ENCODE data around the gene GPR157.

Gene GPR157

DNA sequence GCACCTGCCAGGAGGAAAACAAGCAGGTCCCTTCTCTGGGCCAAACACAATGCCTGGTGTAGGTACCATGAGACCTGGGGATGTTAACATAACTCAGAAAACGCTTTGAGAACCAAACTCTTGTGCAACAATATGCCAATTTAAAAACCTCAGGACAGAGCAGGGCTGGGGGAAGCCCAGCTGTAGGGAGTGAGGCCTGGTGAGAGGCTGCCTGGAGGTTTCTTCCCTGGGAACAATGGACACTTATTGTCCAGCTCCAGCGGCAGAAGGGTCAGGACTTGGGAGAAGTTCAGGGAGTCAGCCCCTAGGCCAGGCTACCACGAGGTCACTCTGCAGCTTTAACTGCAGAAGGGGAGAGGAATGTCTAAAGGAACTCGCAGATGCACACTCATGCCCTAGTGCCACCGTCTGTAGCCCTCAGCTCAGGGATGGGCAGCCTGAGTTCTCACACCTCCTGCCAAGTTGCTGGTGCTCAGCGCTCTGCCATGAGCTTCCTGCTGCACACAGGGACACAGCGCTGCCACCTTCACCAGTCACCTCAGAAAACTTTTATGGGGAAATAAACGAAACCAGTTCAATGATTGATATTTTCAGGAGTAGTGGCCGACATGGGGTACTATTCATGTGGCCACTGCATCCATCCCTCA lies 8.5 kb downstream of the GPR157 start:
- Histone ChIP-seq H3K27ac (ENCODE audit: low read depth, low read length) (no peak overlapping the region), H3K9ac (ENCODE audit: low read depth in 1 of 2, low read length in 2 of 2) (no peak overlapping the region), H3K4me1 (ENCODE audit: control insufficient read depth in 1 of 2, insufficient read depth in 2 of 2, low read length in 2 of 2) (peaks cover 4 to 6% of the 10 kb centered on the region in 2 donors), H3K9me3 (ENCODE audit: control insufficient read depth in 1 of 2, low read length in 2 of 2) (no peaks in the 10 kb centered on the region), H3K36me3 (ENCODE audit: control insufficient read depth in 1 of 2, insufficient read depth in 2 of 2, low read length in 2 of 2) (peaks cover 0 to 8% of the 10 kb centered on the region in 2 donors), H3K4me3 (ENCODE audit: low read depth in 1 of 2, low read length in 2 of 2) (no peak overlapping the region), H3K27me3 (ENCODE audit: control insufficient read depth in 1 of 2, insufficient read depth in 2 of 2, low read length in 2 of 2) (no peaks in the 10 kb centered on the region)

DNA sequence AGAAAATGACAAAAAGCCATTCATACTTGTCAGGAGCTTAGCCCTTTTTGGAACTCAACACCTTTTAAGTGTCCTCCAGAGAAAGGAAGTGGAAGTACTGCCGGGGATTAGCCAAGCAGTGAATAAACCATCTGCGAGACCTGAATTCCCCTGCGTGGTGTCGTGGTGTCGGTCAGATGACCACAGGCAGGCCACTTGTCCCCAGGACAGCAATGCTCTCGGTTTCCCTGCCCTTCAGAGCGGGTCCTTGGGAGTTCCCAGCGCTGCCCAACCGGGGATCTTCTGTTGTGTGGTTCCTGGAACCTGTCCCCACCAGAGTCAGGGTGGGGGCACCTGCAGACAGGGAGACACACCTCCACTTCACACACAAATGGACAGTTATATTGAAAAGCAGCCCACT lies 9.2 kb downstream of the GPR157 start:
- no peaks in the 10 kb centered on the region for H3K9me3 ChIP-seq (ENCODE audit: control insufficient read depth in 1 of 2, low read length in 2 of 2)
- no peaks in the 10 kb centered on the region for H3K27me3 ChIP-seq (ENCODE audit: control insufficient read depth in 1 of 2, insufficient read depth in 2 of 2, low read length in 2 of 2)
- no peak overlapping the region for H3K27ac ChIP-seq (ENCODE audit: low read depth, low read length)
- H3K4me3 ChIP-seq (ENCODE audit: low read depth in 1 of 2, low read length in 2 of 2), result no peak overlapping the region
- H3K9ac ChIP-seq (ENCODE audit: low read depth in 1 of 2, low read length in 2 of 2), result no peak overlapping the region
- H3K36me3 ChIP-seq (ENCODE audit: control insufficient read depth in 1 of 2, insufficient read depth in 2 of 2, low read length in 2 of 2), result peaks cover 0 to 8% of the 10 kb centered on the region in 2 donors
- H3K4me1 ChIP-seq (ENCODE audit: control insufficient read depth in 1 of 2, insufficient read depth in 2 of 2, low read length in 2 of 2), result peaks cover 8% of the 10 kb centered on the region in 2 donors

DNA sequence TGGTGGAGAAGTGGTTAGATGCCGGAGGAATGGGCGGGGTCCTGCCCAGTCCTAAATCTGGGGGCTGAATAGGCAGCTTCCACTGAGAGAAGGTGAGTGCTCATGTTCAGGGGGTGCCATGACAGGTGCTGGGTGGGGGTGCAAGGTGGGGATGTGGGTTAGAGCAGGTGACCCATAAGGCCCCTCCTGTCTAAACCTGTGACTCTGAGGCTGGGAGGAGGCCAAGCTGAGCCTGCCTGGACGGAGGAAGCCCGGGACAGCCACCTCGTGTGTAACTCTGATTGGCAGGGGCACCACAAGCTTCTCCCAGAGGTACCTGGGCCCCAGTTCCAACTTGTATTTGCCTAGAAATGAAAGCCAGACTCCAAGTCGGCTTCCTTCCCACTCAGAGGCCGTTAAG lies 10.7 kb downstream of the GPR157 start:
- Histone ChIP-seq H3K27ac (ENCODE audit: low read depth, low read length) (no peak overlapping the region), H3K27me3 (ENCODE audit: control insufficient read depth in 1 of 2, insufficient read depth in 2 of 2, low read length in 2 of 2) (no peaks in the 10 kb centered on the region), H3K4me1 (ENCODE audit: control insufficient read depth in 1 of 2, insufficient read depth in 2 of 2, low read length in 2 of 2) (peaks cover 11 to 20% of the 10 kb centered on the region in 2 donors), H3K9ac (ENCODE audit: low read depth in 1 of 2, low read length in 2 of 2) (no peak overlapping the region), H3K9me3 (ENCODE audit: control insufficient read depth in 1 of 2, low read length in 2 of 2) (no peaks in the 10 kb centered on the region), H3K4me3 (ENCODE audit: low read depth in 1 of 2, low read length in 2 of 2) (no peak overlapping the region), H3K36me3 (ENCODE audit: control insufficient read depth in 1 of 2, insufficient read depth in 2 of 2, low read length in 2 of 2) (peaks cover 0 to 8% of the 10 kb centered on the region in 2 donors)

DNA sequence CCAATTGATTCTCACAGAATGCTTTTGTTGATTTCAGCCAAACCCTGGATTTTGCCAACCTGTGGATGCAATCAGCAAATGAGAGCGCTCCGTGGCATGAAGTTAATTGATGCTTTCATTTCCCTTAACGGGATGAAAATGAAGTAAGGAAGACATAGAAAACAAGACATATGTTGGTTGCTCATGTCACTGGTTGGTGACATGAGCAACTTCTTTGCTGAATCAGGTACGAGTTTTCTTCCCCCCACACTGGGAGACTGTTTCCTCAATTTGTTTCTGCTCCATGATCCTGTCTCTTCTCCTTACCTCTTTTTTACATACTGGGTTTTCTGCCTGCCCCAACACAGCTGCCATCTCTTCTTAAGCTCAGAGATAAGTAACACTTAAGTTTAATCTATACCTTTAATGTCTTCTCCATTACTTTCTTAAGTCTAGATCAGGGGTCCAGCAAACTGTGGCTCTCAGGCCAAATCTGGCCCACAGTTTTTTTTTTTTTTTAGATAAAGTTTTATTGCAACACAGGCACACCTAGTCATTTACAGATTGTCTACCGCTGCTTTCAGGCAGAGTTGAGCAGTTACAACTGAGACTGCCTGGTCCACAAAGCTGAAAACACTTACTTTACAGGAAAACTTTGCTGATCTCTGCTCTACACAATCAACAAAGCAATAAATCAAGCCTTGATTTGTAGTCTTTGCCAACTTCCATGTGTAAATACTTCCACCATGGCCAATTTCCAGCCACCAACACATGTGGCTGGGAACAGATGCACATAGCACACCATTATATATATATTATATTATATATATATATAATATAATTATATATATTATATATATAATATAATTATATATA lies 13.3 kb downstream of the GPR157 start:
- H3K27ac ChIP-seq (ENCODE audit: low read depth, low read length), result no peak overlapping the region
- H3K9me3 ChIP-seq (ENCODE audit: control insufficient read depth in 1 of 2, low read length in 2 of 2), result no peaks in the 10 kb centered on the region
- no peaks in the 10 kb centered on the region for H3K27me3 ChIP-seq (ENCODE audit: control insufficient read depth in 1 of 2, insufficient read depth in 2 of 2, low read length in 2 of 2)
- no peak overlapping the region for H3K9ac ChIP-seq (ENCODE audit: low read depth in 1 of 2, low read length in 2 of 2)
- peaks cover 12 to 29% of the 10 kb centered on the region in 2 donors for H3K4me1 ChIP-seq (ENCODE audit: control insufficient read depth in 1 of 2, insufficient read depth in 2 of 2, low read length in 2 of 2)
- no peak overlapping the region for H3K4me3 ChIP-seq (ENCODE audit: low read depth in 1 of 2, low read length in 2 of 2)
- peaks cover 0 to 6% of the 10 kb centered on the region in 2 donors for H3K36me3 ChIP-seq (ENCODE audit: control insufficient read depth in 1 of 2, insufficient read depth in 2 of 2, low read length in 2 of 2)

DNA sequence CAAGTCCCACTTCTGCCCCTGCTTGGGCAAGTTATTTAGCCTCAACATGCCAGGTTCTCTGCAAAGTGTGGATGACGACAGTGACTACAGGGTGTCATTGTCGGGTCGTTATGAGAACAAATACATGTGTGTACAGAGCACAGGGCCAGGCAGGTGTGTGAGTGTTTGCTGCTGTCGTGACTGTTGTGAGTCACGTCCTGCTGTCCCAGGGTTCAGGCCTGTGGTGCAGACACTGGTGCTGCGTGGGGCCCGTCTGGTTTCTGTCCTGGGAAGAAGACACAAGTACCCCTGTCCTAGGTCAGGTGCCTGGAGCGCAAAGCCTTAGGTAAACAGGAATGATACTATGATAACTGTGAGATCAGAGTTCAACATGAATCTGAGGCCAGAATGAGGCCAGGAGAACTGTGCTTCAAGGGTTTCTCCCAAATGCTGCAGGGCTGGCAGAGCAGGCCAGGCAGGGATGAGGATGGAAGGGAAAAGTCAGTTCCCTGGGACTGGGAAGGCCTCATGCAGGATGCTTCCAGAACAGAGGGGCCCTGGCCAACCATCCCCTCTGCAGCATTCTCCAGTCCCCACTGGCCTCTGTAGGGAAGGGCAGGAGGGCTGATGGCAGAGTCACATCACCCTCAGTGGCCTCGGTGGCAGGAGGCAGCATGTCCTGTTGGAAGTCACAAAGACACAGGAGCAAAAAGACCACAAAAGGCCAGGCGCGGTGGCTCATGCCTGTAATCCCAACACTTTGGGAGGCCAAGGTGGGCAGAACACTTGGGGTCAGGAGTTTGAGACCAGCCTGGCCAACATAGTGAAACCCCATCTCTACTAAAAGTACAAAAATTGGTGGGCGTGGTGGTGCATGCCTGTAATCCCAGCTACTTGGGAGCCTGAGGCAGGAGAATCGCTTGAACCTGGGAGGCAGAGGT lies 15.7 kb downstream of the GPR157 start:
- H3K36me3 ChIP-seq (ENCODE audit: control insufficient read depth in 1 of 2, insufficient read depth in 2 of 2, low read length in 2 of 2), result peaks cover 0 to 3% of the 10 kb centered on the region in 2 donors
- peaks cover 9 to 29% of the 10 kb centered on the region in 2 donors for H3K4me1 ChIP-seq (ENCODE audit: control insufficient read depth in 1 of 2, insufficient read depth in 2 of 2, low read length in 2 of 2)
- no peak overlapping the region for H3K9ac ChIP-seq (ENCODE audit: low read depth in 1 of 2, low read length in 2 of 2)
- H3K4me3 ChIP-seq (ENCODE audit: low read depth in 1 of 2, low read length in 2 of 2), result no peak overlapping the region
- H3K9me3 ChIP-seq (ENCODE audit: control insufficient read depth in 1 of 2, low read length in 2 of 2), result no peaks in the 10 kb centered on the region
- H3K27me3 ChIP-seq (ENCODE audit: control insufficient read depth in 1 of 2, insufficient read depth in 2 of 2, low read length in 2 of 2), result no peaks in the 10 kb centered on the region
- no peak overlapping the region for H3K27ac ChIP-seq (ENCODE audit: low read depth, low read length)

DNA sequence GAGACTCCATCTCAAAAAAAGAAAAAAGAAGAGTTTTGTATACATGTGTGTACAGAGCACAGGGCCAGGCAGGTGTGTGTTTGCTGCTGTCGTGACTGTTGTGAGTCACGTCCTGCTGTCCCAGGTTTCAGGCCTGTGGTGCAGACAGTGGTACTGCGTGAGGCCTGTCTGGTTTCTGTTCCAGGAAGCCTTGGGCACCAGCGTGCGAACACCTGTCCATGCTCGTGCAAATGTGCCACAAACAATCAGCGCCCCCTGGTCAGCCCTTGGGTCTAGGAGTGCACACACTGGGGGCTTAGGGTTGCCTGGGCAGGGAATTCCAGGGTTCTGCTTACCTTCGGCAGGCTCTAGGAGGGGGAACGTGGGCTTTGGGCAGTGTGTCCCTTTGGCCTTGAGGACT lies 16.9 kb downstream of the GPR157 start:
- H3K9me3 ChIP-seq (ENCODE audit: control insufficient read depth in 1 of 2, low read length in 2 of 2), result no peaks in the 10 kb centered on the region
- peaks cover 9 to 29% of the 10 kb centered on the region in 2 donors for H3K4me1 ChIP-seq (ENCODE audit: control insufficient read depth in 1 of 2, insufficient read depth in 2 of 2, low read length in 2 of 2)

DNA sequence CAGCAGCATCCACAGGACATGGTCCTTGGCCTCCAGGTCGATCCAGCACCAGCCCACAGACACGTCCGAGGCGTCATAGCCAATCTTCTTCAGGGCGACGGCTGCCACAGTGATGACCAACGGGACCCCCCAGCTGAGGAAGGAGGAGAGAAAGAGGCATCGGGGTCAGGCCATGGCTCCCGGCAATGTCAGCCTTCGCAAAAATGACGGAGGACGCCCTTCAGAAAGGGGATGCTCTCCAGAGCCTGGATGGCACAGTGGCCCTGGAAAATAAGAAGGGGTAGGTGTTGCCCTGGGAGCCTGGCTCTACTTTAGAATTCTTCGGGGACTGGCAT lies 17.6 kb downstream of the GPR157 start:
- Histone ChIP-seq H3K27ac (ENCODE audit: low read depth, low read length) (no peak overlapping the region), H3K9me3 (ENCODE audit: control insufficient read depth in 1 of 2, low read length in 2 of 2) (no peaks in the 10 kb centered on the region), H3K9ac (ENCODE audit: low read depth in 1 of 2, low read length in 2 of 2) (no peak overlapping the region), H3K27me3 (ENCODE audit: control insufficient read depth in 1 of 2, insufficient read depth in 2 of 2, low read length in 2 of 2) (no peaks in the 10 kb centered on the region), H3K4me1 (ENCODE audit: control insufficient read depth in 1 of 2, insufficient read depth in 2 of 2, low read length in 2 of 2) (peaks cover 9 to 29% of the 10 kb centered on the region in 2 donors), H3K36me3 (ENCODE audit: control insufficient read depth in 1 of 2, insufficient read depth in 2 of 2, low read length in 2 of 2) (peaks cover 0 to 6% of the 10 kb centered on the region in 2 donors), H3K4me3 (ENCODE audit: low read depth in 1 of 2, low read length in 2 of 2) (no peak overlapping the region)

More for the DNA sequence above, 16.9 kb downstream of the GPR157 start:
- Histone ChIP-seq H3K9ac (ENCODE audit: low read depth in 1 of 2, low read length in 2 of 2) (no peak overlapping the region), H3K27me3 (ENCODE audit: control insufficient read depth in 1 of 2, insufficient read depth in 2 of 2, low read length in 2 of 2) (no peaks in the 10 kb centered on the region), H3K4me3 (ENCODE audit: low read depth in 1 of 2, low read length in 2 of 2) (no peak overlapping the region), H3K36me3 (ENCODE audit: control insufficient read depth in 1 of 2, insufficient read depth in 2 of 2, low read length in 2 of 2) (peaks cover 0 to 6% of the 10 kb centered on the region in 2 donors), H3K27ac (ENCODE audit: low read depth, low read length) (no peak overlapping the region)

DNA sequence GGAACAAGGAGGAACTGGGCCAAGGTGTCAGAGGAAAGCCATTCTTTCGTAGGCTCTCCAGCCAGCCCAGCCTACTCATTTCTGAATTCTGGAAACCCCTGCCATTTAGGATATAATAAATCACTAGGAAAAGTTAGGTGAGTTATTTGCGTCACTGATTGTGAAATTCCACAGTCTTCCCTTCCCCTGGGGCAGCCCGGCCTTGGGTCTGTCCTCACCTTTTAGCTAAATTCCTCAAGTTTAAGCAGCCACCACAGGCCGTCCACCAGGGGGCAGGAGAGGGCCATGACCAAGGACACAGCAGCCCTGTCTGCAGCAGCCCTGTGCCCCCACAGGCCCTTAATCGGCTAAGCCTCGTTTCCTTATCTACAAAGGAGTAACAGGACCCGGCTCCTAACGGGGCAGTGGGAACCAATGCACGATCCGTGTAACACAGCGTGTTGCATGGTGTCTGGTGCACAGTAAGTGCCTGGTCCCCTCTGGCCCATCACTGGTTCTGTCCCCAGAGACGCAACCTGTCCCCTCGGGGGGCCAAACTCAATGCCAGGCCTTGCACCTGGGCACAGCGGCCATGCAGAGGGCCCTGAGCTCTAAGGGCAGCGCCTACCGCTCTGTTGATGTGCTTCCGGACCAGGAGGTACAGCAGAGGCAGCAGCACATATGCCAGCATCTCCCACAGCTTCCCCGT lies 18.1 kb downstream of the GPR157 start:
- Histone ChIP-seq H3K36me3 (ENCODE audit: control insufficient read depth in 1 of 2, insufficient read depth in 2 of 2, low read length in 2 of 2) (peaks cover 0 to 6% of the 10 kb centered on the region in 2 donors), H3K9ac (ENCODE audit: low read depth in 1 of 2, low read length in 2 of 2) (peak overlapping the region in 1 of 2 donors; percentile 10), H3K4me1 (ENCODE audit: control insufficient read depth in 1 of 2, insufficient read depth in 2 of 2, low read length in 2 of 2) (peaks cover 9 to 29% of the 10 kb centered on the region in 2 donors), H3K27ac (ENCODE audit: low read depth, low read length) (no peak overlapping the region), H3K9me3 (ENCODE audit: control insufficient read depth in 1 of 2, low read length in 2 of 2) (no peaks in the 10 kb centered on the region), H3K27me3 (ENCODE audit: control insufficient read depth in 1 of 2, insufficient read depth in 2 of 2, low read length in 2 of 2) (no peaks in the 10 kb centered on the region), H3K4me3 (ENCODE audit: low read depth in 1 of 2, low read length in 2 of 2) (no peak overlapping the region)

DNA sequence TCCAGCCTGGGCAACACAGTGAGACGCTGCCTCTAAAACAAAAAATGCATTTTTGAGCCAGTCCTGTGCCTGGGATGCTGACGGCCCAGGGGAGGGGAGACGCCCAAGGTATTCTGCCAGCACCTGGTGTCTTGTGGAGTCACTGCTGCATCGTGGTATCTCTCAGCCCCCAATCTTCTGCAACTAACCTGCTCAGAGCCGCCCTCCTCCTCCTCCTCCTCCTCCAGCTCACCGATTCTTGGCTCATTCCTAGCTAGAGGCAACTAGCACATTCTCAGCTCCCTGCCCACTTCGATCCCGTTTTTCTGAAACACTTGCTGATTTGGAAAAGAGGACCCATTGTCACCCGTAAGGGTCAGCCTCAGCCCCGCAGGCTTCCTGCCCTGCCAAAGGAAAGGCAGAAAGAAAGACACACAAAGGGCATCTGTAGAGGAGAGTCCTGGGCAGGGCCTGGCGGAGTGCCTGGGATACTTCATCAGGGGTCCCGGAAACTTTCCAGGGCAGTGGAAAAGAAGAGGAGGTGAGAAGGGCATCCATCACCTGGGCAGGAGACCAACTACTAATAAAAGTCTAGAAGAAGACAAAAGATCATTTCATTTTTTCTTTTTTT lies 20.7 kb downstream of the GPR157 start:
- H3K36me3 ChIP-seq (ENCODE audit: control insufficient read depth in 1 of 2, insufficient read depth in 2 of 2, low read length in 2 of 2), result peaks cover 0 to 22% of the 10 kb centered on the region in 2 donors

More for the DNA sequence above, 20.7 kb downstream of the GPR157 start:
- Histone ChIP-seq H3K27ac (ENCODE audit: low read depth, low read length) (no peak overlapping the region), H3K9ac (ENCODE audit: low read depth in 1 of 2, low read length in 2 of 2) (no peak overlapping the region), H3K27me3 (ENCODE audit: control insufficient read depth in 1 of 2, insufficient read depth in 2 of 2, low read length in 2 of 2) (no peaks in the 10 kb centered on the region), H3K4me1 (ENCODE audit: control insufficient read depth in 1 of 2, insufficient read depth in 2 of 2, low read length in 2 of 2) (peaks cover under 1 to 9% of the 10 kb centered on the region in 2 donors), H3K4me3 (ENCODE audit: low read depth in 1 of 2, low read length in 2 of 2) (no peak overlapping the region), H3K9me3 (ENCODE audit: control insufficient read depth in 1 of 2, low read length in 2 of 2) (no peaks in the 10 kb centered on the region)
